ENCODE measurements around the gene CLDN8. TPM values are rescaled to one million over a fixed set of nuclear protein-coding genes. Genes with fewer than 3 reads are reported as not detected.

The CLDN8 gene
- polyA plus RNA-seq, 2 of the 4 experiments (the other 2 are of a cell fraction): not detected

DNA sequence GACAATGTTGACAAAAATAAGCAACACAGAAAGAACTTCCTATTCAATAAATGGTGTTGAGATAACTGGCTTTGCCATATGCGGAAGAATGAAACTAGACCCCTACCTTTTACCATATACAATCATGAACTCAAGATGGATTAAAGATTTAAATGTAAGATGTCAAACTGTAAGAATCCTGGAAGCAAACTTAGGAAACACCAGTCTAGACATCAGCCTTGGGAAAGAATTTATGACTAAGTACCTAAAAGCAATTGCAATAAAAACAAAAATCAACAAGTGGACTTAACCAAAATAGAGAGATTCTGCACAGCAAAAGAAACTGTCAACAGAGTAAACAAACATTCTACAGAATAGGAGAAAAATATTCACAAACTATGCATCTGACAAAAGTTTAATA, 16.1 kb upstream of the CLDN8 start:
- FAIRE-seq (no peak), ATAC-seq (no peak), DNase-seq (ENCODE audit: low read depth in 1 of 2, low spot score in 1 of 2) (no peak)
- no peak overlapping the region for H3K27ac ChIP-seq
- WGBS (ENCODE audit: missing lambda C conversion rate): 87% methylated on average over 1 of the region's 1 CpG
- no peak overlapping the region for H3K4me2 ChIP-seq
- no peak overlapping the region for H3K4me3 ChIP-seq
- H3K9me3 ChIP-seq: no peaks in the 10 kb centered on the region
- ChIA-PET CTCF (interaction anchor here (0.6 kb wide), 1 partner anchor 968 kb away, joined by 4 read pairs; no protein-coding TSS in a partner anchor), POLR2A (no interaction called here)
- H3K4me1 ChIP-seq: no peaks in the 10 kb centered on the region
- TF ChIP-seq EHF (CRISPR knock-in tag; IDR thresholded peaks at IDR 0.05) (no peak), CEBPB (IDR thresholded peaks at IDR 0.05) (no peak), JUN (IDR thresholded peaks at IDR 0.05) (no peak), ZC3H11A (IDR thresholded peaks at IDR 0.05) (no peak), ESRRA (IDR thresholded peaks at IDR 0.05; ENCODE audit: borderline replicate concordance, low read length) (no peak), CBX2 (IDR thresholded peaks at IDR 0.05; ENCODE audit: borderline replicate concordance, low read depth) (no peak), BHLHE40 (IDR thresholded peaks at IDR 0.05; ENCODE audit: low read depth, low read length) (no peak), HEYL (CRISPR knock-in tag; IDR thresholded peaks at IDR 0.05) (no peak), GATA3 (IDR thresholded peaks at IDR 0.05; ENCODE audit: borderline replicate concordance) (no peak), RAD21 (conservative IDR thresholded peaks at IDR 0.05 in 1 of 2, IDR thresholded peaks at IDR 0.05 in 1 of 2) (no peak), SMC3 (IDR thresholded peaks at IDR 0.05) (no peak), POLR2AphosphoS2 (conservative IDR thresholded peaks at IDR 0.05; ENCODE audit: low read length) (no peak), NPAS2 (CRISPR knock-in tag; IDR thresholded peaks at IDR 0.05; ENCODE audit: borderline replicate concordance) (no peak)
- TF ChIP-seq, protein P1, sequence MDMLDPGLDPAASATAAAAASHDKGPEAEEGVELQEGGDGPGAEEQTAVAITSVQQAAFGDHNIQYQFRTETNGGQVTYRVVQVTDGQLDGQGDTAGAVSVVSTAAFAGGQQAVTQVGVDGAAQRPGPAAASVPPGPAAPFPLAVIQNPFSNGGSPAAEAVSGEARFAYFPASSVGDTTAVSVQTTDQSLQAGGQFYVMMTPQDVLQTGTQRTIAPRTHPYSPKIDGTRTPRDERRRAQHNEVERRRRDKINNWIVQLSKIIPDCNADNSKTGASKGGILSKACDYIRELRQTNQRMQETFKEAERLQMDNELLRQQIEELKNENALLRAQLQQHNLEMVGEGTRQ (IDR thresholded peaks at IDR 0.05): no peak
- TF ChIP-seq, protein P2, sequence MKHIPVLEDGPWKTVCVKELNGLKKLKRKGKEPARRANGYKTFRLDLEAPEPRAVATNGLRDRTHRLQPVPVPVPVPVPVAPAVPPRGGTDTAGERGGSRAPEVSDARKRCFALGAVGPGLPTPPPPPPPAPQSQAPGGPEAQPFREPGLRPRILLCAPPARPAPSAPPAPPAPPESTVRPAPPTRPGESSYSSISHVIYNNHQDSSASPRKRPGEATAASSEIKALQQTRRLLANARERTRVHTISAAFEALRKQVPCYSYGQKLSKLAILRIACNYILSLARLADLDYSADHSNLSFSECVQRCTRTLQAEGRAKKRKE (CRISPR knock-in tag; IDR thresholded peaks at IDR 0.05; ENCODE audit: low read depth): no peak
- TF ChIP-seq, protein P3, sequence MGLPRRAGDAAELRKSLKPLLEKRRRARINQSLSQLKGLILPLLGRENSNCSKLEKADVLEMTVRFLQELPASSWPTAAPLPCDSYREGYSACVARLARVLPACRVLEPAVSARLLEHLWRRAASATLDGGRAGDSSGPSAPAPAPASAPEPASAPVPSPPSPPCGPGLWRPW (IDR thresholded peaks at IDR 0.05): no peak

DNA sequence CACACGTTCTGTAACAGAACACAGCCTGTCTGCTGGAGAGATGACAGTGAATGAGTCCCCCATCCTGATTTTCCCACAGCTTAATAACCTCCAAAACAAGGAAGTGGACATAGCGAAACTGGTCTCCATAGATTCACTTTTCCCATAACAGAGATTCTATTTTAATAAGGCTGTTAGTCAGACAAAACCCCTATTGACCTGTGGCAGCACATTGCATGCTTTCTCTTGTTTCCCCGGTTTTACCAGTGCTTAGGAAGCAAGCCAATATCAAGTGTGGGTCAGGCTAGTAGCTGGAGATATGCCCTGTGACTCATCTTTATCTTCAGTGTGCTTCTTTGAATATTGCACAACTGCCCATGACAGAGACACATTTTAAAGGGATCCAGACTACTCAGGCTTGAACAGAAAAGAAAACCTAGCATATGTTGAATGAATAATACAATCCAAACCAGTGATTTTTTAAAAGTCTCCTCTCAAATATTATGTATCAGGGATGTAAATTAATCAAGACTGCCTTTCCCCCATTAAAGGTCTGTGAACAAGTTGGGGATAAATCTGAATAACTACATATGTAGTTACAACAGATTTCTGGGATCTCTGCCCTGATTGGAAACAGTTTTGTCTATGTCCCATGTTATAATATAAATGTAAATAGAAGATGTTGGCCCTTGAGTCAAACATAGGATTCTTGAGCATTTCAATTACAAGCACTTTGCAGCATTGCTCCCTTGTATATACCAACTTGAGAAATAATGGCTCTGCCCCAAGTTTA, 11.9 kb upstream of the CLDN8 start:
- no peak for FAIRE-seq
- Histone ChIP-seq H3K27ac (no peak overlapping the region), H3K9me3 (no peaks in the 10 kb centered on the region), H3K4me2 (peak overlapping the region; percentile 34; the same call in 2 of the 3 replicates), H3K4me1 (no peaks in the 10 kb centered on the region), H3K4me3 (no peak overlapping the region)
- POLR2A ChIA-PET: no interaction called here
- 2% methylated on average over 3 of the region's 3 CpGs for WGBS (ENCODE audit: missing lambda C conversion rate)
- DNase-seq (ENCODE audit: low read depth in 1 of 2, low spot score in 1 of 2): peak in 1 of 2 experiments; percentile 43
- TF ChIP-seq RFX5 (IDR thresholded peaks at IDR 0.05): no peak
- TF ChIP-seq KDM5A (IDR thresholded peaks at IDR 0.05): no peak
- no peak for TF ChIP-seq TFCP2L1 (CRISPR knock-in tag; IDR thresholded peaks at IDR 0.05)
- TF ChIP-seq PHF8 (IDR thresholded peaks at IDR 0.05; ENCODE audit: borderline replicate concordance, low read depth): no peak
- no peak for TF ChIP-seq RNF2 (IDR thresholded peaks at IDR 0.05; ENCODE audit: borderline replicate concordance, low read depth)
- TF ChIP-seq FOSL2 (IDR thresholded peaks at IDR 0.05): no peak
- TF ChIP-seq FOSL2 (CRISPR knock-in tag; IDR thresholded peaks at IDR 0.05): 0 out of 2 replicates have a peak, but pooled peaks have one; percentile 20
- TF ChIP-seq, protein P4, sequence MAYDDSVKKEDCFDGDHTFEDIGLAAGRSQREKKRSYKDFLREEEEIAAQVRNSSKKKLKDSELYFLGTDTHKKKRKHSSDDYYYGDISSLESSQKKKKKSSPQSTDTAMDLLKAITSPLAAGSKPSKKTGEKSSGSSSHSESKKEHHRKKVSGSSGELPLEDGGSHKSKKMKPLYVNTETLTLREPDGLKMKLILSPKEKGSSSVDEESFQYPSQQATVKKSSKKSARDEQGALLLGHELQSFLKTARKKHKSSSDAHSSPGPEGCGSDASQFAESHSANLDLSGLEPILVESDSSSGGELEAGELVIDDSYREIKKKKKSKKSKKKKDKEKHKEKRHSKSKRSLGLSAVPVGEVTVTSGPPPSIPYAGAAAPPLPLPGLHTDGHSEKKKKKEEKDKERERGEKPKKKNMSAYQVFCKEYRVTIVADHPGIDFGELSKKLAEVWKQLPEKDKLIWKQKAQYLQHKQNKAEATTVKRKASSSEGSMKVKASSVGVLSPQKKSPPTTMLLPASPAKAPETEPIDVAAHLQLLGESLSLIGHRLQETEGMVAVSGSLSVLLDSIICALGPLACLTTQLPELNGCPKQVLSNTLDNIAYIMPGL (CRISPR knock-in tag; IDR thresholded peaks at IDR 0.05; ENCODE audit: borderline replicate concordance): no peak
- peak; percentile 57 to 72; a peak in 3 of 4 replicates for TF ChIP-seq CEBPB (IDR thresholded peaks at IDR 0.05)
- no peak for TF ChIP-seq RCOR1 (IDR thresholded peaks at IDR 0.05; ENCODE audit: low read depth, low read length)
- TF ChIP-seq, protein P5, sequence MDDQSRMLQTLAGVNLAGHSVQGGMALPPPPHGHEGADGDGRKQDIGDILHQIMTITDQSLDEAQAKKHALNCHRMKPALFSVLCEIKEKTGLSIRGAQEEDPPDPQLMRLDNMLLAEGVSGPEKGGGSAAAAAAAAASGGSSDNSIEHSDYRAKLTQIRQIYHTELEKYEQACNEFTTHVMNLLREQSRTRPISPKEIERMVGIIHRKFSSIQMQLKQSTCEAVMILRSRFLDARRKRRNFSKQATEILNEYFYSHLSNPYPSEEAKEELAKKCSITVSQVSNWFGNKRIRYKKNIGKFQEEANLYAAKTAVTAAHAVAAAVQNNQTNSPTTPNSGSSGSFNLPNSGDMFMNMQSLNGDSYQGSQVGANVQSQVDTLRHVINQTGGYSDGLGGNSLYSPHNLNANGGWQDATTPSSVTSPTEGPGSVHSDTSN (IDR thresholded peaks at IDR 0.05): no peak
- TF ChIP-seq, protein P6, sequence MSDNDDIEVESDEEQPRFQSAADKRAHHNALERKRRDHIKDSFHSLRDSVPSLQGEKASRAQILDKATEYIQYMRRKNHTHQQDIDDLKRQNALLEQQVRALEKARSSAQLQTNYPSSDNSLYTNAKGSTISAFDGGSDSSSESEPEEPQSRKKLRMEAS (IDR thresholded peaks at IDR 0.05): no peak
- no peak for TF ChIP-seq EHF (CRISPR knock-in tag; IDR thresholded peaks at IDR 0.05)
- peak; percentile 52 to 64; a peak in 4 of 6 replicates for ATAC-seq
- CTCF ChIA-PET: no interaction called here
